Activated CD4-positive, alpha-beta T cell treated with anti-CD3 and anti-CD28 coated beads for 1 hour (primary cell): ENCODE measurements around the gene FXYD3.
"Not testable (repeated sequence)": the region's sequence is repeated elsewhere in the genome, so short reads cannot be mapped to it uniquely, and the experiment has no call there.

Source experiments
- DNase-seq: peaks from one replicate; pipeline ENCODE4 v3.0.0-alpha.2; 2020

FXYD3 gene

GRCh38 chr19:35125749-35126623, 10.4 kb downstream of the FXYD3 start:
- DNase-seq = no peak

GRCh38 chr19:35126624-35126959, 11.0 kb downstream of the FXYD3 start:
- DNase-seq = no peak

- no peak for DNase-seq
These were observed 12.2 kb downstream of the FXYD3 start for GRCh38 chr19:35127871-35128270.

GRCh38 chr19:35128398-35129057, 12.9 kb downstream of the FXYD3 start:
- DNase-seq = no peak

- not testable (repeated sequence) for DNase-seq
These were observed 14.2 kb downstream of the FXYD3 start for GRCh38 chr19:35129724-35130274.

- no peak for DNase-seq
These were observed 15.4 kb downstream of the FXYD3 start for GRCh38 chr19:35130761-35131720.

GRCh38 chr19:35132254-35132653, 16.6 kb downstream of the FXYD3 start:
- no peak for DNase-seq

- no peak for DNase-seq
These were observed 18.2 kb downstream of the FXYD3 start for GRCh38 chr19:35133826-35134225.

GRCh38 chr19:35134601-35135242, 19.1 kb downstream of the FXYD3 start, which contains the start of gene LGI4:
Gene LGI4 (minus strand): TSS chr19:35135059. CDS start chr19:35134680, 379 bp downstream.
- DNase-seq = no peak

GRCh38 chr19:35135389-35135909, 19.8 kb downstream of the FXYD3 start:
- peak; percentile 39 for DNase-seq

GRCh38 chr19:35136231-35136630, 20.6 kb downstream of the FXYD3 start:
- no peak for DNase-seq

- DNase-seq = no peak
These were observed 21.5 kb downstream of the FXYD3 start for GRCh38 chr19:35136977-35137702.

GRCh38 chr19:35138305-35138892, 22.8 kb downstream of the FXYD3 start, which contains the start of gene FXYD1:
Gene FXYD1 (plus strand): TSS chr19:35138824. CDS start chr19:35140080, 1,256 bp downstream.
- DNase-seq = no peak

- DNase-seq = no peak
These were observed 24.8 kb downstream of the FXYD3 start for GRCh38 chr19:35140207-35140961.

- DNase-seq = peak; percentile 94
These were observed 25.6 kb downstream of the FXYD3 start for GRCh38 chr19:35140962-35141836.

GRCh38 chr19:35141837-35142605, 26.4 kb downstream of the FXYD3 start:
- DNase-seq = no peak

GRCh38 chr19:35142606-35143230, 27.1 kb downstream of the FXYD3 start:
- DNase-seq = peak; percentile 66
